Dermis blood vessel endothelial cell (primary cell): ENCODE measurements around the gene EIF4ENIF1. TPM values are rescaled to one million over a fixed set of nuclear protein-coding genes. Genes with fewer than 3 reads are reported as not detected.
"Not testable (repeated sequence)": the region's sequence is repeated elsewhere in the genome, so short reads cannot be mapped to it uniquely, and the experiment has no call there.

ENCODE experiments used
- DNase-seq: peaks from one replicate; pipeline ENCODE4 v3.0.0; 2010
- total RNA-seq: library from RNA; depleted of rRNA; stranded (reverse); fragments of >200 nt; gene quantifications from 2 replicates; pipeline ENCODE4 v1.2.3, GENCODE V29; 2014

EIF4ENIF1 gene, protein sequence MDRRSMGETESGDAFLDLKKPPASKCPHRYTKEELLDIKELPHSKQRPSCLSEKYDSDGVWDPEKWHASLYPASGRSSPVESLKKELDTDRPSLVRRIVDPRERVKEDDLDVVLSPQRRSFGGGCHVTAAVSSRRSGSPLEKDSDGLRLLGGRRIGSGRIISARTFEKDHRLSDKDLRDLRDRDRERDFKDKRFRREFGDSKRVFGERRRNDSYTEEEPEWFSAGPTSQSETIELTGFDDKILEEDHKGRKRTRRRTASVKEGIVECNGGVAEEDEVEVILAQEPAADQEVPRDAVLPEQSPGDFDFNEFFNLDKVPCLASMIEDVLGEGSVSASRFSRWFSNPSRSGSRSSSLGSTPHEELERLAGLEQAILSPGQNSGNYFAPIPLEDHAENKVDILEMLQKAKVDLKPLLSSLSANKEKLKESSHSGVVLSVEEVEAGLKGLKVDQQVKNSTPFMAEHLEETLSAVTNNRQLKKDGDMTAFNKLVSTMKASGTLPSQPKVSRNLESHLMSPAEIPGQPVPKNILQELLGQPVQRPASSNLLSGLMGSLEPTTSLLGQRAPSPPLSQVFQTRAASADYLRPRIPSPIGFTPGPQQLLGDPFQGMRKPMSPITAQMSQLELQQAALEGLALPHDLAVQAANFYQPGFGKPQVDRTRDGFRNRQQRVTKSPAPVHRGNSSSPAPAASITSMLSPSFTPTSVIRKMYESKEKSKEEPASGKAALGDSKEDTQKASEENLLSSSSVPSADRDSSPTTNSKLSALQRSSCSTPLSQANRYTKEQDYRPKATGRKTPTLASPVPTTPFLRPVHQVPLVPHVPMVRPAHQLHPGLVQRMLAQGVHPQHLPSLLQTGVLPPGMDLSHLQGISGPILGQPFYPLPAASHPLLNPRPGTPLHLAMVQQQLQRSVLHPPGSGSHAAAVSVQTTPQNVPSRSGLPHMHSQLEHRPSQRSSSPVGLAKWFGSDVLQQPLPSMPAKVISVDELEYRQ
- total RNA-seq, result 10.4 and 11.2 TPM in 2 replicates

DNA sequence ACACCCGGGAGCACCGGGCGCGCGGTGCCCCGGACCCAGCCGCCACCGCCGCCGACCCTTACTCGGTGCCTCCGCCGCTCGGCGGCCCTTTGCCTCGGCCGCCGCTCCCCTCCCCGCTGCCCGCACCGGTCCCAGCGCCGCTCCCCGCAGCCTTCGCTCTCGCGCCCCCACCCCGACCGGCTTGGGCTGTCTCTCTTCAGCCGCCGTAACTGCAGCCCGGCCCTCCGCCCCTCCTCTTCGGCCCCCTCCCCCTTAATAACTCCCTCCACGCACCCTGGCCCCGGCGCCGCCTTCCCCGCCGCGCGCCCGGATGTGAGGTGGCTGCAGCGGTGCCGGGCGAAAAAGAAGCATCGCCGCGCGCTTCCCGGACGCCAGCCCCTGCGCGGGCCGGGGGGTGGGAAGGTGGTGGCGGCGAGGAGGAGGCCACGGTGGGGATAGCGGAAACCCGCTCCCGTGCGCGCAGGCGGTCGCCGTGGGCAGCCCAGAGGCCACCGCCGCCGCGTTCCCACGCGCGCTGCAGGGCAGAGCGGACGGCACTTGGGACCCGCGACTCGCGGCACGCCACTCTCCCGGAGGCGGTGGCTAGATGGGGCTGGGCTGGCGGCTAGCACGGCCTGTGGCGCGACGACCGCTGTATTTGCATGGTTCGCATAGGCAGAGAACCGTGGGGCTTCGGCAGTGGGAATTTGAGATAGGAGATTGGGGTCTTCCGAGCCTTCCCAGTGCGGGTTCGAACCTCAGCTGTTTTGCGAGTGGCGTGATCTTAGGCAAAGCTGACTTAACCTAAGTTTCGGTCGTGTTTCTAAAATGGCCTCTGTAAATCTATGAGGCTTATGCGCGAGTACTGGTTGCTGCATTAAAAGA, at the start of gene EIF4ENIF1:
Gene EIF4ENIF1 (minus strand): TSS at position 211 of the 864 bp plus-strand sequence. CDS start 1,124 bp downstream, outside the sequence.
- peak; percentile 92 for DNase-seq

DNA sequence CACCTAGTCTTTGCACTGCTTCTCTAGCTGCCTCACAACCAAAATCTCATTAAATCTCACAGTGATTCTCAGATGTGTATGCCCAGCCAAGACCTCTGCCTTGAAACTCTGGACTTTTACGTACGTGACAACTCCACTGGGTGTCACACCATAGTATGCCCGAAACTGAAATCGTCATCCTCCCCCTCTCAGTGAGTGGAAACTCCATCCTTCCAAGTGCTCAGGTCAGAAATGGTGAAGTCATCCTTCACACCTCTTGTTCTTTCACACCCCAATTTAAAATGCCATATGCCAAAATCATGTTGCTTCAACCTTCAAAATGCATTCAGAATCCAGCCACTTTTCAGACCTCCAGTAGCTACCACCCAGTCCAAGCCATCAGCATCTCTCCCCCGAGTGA, 49.2 kb upstream of the EIF4ENIF1 start:
- no peak for DNase-seq

DNA sequence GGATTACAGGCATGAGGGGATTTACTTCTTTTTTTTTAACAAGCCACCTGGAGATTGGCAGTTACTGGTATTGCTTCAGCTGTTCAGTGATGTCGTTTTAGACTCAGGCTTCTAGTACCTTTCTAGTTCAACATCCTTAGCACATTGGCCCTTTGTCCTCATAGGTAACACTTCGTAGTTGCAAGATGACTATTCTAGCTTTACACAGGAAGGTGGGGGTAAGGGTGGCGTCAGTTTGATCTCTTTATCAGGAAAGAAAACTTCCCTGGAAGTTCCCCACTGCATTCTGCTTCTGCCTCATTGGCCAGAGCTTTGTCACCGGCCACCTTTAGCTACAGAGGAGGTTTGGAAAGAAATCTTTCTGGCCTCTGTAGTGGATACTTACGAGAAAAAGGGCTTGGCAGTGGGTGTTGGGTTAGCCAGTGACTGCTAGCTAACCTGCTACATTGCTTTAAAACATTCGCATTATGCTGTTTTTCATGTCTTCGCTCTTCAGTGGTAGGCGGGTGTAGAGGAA, 47.4 kb upstream of the EIF4ENIF1 start:
- DNase-seq, result peak; percentile 31

DNA sequence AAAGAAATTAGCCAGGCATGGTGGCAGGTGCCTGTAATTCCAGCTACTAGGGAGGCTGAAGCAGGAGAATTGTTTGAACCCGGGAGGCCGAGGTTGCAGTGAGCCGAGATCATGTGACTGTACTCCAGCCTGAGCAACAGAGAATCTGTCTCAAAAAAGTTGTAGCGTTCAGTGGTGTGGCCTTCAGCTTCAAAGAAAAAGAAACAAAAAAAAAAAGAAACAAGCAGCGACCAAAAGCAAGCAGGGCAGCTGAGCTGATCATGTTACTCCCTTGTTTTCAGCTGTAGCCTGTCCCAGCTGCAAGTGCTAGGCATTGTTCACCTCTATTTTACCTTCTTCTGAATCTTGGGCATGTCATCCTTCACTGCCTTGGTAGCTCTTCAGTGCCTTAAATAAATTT, 43.7 kb upstream of the EIF4ENIF1 start:
- no peak for DNase-seq

DNA sequence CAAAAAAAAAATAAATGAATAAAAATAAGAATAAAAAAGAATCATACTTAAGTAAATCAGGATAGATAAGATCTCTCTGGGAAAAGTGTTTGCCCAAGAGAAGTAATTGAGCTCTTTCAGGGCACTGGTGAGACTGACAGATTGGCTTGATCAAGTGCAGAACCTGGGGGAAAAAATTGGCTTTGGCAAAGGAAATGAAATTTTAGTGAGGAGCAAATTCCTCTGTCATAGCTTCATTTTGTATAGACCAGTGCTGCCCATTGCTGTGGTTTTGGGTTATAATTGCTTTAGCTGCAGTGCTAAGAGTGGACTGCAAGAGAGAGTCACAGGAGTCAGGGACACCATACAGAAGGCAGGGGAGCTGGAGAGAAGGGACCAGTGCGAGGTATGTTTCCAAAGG, 42.4 kb upstream of the EIF4ENIF1 start:
- DNase-seq, result no peak

DNA sequence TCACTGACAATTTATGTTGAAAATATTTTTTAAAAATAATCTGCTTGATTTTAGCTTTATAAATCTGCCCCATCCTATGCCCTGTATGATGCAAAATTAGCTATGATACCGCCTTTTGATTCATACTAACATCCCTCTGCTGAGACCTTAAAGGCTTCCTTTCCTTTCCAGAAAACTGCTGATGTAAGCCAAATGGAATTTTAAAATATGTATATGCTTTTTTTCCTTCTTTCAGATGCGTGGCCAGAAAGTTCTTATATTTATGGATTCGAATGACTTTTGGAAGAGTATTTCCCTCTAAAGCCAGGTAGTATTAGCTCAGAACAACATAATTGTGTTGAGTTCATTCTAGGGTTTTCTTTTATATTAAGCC, 41.2 kb upstream of the EIF4ENIF1 start:
- DNase-seq, result peak; percentile 34

DNA sequence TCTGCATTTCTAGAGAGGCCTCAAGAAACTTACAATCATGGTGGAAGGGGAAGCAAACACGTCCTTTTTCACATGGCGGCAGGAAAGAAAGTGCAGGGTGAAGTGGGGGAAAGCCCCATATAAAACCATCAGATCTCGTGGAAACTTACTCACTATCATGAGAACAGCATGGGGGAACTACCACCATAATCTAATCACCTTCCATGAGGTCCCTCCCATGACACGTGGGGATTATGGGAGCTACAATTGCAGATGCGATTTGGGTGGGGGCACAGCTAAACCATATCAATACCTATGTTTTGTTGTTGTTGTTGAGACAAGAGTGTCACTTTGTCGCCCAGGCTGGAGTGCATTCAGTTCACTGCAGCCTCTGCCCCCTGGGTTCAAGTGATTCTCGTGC, 36.6 kb upstream of the EIF4ENIF1 start:
- DNase-seq, result no peak

DNA sequence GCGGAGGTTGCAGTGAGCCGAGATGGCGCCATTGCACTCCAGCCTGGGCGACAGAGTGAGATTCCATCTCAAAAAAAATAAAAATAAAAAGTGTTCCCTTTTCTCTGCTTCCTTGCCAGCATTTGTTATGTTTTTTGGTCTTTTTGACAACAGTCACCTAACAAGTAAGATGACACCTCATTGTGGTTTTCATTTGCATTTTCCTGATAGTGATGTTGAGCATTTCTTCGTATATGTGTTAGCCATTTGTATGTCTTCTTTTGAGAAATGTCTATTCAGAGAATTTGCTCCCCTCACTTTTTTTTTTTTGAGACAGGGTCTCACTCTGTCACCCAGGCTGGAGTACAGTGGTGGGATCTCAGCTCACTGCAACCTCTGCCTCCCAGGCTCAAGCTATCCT, 34.5 kb upstream of the EIF4ENIF1 start:
- DNase-seq, result not testable (repeated sequence)

DNA sequence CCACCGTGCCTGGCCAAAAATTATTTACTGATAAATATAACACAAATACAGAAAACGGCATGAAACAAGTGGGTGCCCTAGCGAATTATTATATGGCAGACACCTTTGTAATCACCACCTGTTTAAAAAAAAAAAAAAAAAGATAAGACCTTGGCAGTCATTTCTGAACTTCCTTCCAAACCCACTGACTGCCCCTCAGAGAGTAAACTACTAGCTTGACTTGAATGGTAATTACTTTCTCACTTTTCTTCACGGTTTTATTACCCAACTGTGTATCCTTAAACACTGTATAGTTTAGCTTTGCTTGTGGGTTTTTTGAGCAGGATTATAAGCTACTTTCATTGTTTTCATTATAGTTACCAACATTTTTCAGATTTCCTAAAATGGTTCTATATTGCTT, 30.4 kb upstream of the EIF4ENIF1 start:
- DNase-seq, result no peak

DNA sequence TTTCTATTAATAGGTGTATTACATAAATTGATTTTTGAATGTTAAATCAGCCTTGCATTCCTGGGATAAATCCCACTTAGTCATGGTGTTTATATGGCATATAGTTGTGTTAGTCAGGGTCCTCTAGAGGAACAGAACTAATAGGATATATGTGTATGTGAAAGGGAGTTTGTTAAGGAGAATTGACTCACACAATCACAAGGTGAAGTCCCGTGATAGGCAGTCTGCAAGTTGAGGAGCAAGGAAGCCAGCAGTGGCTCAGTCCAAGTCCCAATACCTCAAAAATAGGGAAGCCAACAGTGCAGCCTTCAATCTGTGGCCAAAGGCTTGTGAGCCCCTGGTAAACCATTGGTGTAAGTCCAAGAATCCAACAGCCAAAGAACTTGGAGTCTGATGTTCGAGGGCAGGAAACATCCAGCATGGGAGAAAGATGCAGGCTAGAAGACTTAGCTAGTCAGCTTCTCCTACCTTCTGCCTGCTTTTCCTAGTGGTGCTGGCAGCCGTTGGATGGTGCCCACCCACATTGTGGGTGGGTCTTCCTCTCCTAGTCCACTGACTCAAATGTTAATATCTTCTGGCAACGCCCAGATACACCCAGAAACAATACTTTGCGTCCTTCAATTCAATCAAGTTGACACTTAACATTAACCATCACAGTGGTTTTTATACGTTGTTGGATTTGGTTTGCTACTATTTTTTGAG, 19.6 kb upstream of the EIF4ENIF1 start:
- DNase-seq, result no peak

DNA sequence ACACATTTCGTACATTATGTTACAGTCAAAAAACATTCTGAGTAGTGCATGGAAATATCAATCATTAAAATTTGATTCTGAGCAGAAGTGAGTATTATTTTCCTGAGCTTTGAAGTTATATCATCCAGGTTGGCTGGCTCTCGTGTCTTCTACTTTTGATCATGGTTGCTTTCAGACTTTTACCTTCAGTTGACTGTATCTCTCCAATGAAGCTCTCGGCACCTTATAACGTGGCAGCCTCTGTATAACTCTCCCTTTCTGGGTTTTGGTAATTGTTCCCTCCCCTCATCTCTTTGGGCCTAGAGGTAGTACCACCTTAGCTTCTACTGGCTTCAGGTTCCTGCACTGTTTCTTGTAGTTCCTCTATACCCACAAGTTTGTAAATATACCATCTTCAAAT, 18.9 kb upstream of the EIF4ENIF1 start:
- no peak for DNase-seq

DNA sequence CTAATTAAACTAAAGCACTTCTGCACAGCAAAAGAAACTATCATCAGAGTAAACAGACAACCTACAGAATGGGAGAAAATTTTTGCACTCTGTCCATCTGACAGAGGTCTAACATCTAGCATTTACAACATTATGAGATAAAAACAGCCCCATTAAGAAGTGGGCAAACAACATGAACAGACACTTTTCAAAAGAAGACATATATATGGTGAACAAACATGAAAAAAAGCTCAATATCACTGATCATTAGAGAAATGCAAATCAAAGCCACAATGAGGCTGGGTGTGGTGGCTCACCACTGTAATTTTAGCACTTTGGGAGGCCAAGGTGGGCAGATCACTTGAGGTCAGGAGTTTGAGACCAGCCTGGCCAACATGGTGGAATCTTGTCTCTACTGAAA, 17.9 kb upstream of the EIF4ENIF1 start:
- not testable (repeated sequence) for DNase-seq

DNA sequence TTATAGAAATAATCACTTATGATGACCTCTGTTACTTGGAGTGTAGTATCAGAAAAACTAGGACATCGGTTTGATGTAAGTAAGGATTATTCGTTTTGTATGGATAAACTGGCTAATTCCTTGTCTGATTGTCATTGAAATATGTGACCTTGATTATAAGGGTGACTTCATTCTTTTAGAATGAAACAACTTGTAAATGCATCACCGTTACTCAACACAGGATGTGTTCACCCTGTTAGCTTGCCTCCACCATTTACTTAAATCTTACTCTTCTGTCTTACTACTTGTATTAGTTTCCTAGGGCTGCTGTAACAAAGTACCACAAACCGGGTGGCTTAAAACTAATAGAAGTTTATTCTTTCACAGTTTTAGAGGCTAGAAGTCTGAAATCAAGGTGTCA, 14.6 kb upstream of the EIF4ENIF1 start:
- peak; percentile 43 for DNase-seq

DNA sequence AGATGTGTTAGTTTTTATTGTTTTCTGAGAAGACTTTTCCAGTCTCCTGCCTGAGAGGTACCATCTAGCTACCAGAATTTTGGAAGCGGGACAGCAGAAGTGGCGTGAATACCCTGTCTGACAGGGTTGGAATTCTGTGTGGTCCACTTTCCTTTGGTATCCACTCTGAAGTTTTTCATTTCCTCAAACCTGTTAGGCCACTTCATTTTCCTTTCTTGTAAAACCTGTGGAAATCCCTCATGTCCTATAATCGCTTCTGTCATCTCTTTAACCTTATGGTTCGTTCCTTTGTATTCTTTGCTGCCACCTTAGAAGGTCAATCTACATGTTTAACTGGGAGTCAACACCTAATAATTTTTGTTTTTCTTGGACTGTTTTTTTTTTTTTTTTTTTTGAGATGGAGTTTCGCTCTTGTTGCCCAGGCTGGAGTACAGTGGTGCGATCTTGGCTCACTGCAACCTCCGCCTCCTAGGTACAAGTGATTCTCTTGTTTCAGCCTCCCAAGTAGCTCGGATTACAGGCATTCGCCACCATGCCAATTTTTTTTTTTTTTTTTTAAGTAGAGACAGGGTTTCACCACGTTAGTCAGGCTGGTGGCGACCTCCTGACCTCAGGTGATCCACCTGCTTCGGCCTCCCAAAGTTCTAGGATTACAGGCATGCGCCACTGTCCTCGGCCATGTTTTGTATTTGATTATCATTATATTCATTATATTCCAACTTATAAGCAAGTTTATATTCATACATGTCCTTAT, 13.7 kb upstream of the EIF4ENIF1 start:
- DNase-seq, result no peak

DNA sequence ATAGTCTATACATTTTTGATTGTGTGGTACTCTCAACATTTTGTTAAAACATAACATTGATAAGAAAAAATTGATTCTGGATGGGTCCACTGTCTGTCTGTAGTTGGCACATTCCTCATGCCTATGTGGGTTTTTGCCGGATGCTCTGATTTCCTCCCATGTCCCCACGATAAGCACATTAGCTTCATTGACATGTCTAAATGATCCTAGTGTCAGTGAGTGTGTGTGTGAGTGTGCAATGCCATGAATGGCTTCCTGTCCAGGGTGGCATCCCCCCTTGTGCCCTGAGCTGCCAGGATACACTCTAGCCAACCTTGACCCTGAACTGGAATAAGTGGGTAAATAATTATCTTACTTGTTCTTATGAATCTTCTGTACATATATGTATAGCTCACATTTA, 12.1 kb upstream of the EIF4ENIF1 start:
- peak; percentile 35 for DNase-seq

DNA sequence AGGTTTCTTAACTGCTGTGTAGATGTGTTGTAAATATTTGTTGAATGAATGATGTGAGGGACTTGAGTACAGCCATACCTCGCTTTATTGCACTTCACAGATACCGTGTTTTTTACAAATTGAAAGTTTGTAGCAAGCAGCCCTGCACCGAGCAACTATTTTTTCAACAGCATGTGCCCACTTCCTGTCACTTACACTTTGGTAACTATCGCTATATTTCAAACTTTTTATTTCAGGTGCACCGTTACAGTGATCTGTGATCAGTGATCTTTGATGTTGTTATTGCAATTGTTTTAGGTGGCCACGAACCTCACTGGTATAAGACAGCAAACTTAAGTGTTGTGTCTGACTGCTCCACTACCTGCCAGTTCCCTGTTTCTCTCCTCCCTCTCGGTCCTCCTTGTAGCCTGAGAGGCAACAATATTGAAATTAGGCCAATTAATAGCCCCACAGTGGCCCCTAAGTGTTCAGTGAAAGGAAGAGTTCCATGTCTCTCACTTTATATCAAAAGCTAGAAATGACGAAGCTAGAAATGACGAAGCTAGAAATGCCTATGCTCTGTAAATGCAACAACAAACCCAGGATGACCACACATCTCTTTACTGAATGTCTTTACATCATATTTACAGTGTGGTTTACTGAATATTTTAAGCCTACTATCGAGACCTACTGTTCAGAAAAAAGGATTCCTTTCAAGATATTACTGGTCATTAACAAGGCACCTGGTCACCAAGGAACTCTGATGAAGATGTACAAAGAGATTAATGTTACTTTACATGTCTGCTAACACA, 7.7 kb upstream of the EIF4ENIF1 start:
- no peak for DNase-seq

DNA sequence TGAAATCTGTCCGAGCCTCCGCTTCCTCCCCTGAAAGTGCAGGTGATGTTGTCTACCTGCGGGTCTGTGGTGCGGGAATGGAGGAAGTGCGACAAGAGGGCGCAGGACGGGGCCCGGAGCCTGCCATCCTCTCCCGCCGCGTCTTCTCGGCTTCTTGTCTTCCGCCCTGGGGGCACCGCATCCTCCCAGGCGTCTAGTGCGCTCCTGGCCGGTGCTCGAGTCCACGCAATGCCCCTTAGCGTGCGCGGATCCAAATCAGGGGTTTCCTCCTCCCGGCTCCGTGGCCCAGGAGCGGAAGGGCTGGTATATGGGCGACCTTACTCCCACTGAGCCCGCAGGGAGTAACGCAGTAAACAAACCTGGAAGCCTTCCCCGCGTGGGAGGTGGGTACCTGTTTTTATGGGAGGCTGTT, 7.1 kb upstream of the EIF4ENIF1 start:
- peak; percentile 25 for DNase-seq

DNA sequence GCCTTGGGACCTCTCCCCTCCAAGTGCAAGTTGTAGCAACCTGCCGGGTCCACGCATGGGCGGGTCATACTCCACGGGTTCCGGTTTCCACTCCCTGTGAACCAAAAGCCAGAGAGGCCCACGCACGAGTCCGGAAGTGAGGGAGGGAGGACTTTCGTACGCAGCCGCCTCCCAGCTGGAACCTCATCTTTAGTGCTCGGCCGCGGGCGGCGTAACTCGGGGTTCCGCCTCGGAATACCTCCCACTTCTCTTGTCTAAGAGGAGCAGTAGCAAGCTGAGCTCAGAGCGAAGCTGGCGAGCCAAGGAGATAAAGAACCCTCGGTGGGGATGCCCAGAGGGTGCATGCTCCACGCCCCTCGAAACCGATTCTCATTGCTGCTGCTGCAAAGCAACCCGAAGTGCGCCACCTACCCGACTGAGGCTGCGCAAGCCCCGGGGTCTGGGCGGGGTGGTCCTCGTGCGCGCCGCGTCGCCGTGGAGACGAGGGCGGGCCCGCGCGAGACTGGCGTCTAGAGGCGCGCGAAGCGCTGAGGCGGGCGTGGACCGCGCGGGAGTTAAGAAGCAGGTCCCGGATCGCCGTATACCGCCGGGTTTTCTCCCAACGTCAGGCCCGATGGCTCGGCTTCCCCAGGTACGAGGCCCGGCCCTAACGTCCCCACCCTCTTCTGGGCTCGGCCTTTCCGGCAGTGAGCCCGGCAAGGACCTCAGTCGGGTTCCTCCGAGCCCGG, 6.5 kb upstream of the EIF4ENIF1 start, which contains the start of gene SFI1:
Gene SFI1 (plus strand): TSS at position 530 of the 728 bp plus-strand sequence. CDS start 11,749 bp downstream, outside the sequence.
- DNase-seq, result peak; percentile 94

DNA sequence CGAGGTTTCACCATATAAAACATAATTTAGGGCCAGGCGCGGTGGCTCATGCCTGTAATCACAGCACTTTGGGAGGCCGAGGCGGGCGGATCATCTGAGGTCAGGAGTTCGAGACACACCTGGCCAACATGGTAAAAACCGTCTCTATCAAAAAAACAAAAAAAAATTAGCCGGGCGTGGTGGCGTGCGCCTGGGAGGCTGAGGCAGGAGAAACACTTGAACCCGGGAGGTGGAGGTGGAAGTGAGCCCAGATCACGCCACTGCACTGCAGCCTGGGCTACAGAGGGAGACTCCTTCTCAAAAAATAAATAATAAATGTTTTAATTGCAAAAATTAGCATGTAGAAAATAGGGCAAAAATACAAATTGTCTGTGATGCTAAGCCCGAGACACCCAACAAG, 5.7 kb upstream of the EIF4ENIF1 start:
- DNase-seq, result no peak
